Activated gamma-delta T cell treated with anti-CD3 and anti-CD28 coated beads, Interleukin-2, amount 50 U/mL, for 16 hours (primary cell): ENCODE results near the gene NTM.
"Not testable (repeated sequence)": the region's sequence is repeated elsewhere in the genome, so short reads cannot be mapped to it uniquely, and the experiment has no call there.

Experiments used
- DNase-seq: peaks from one replicate; pipeline ENCODE4 v3.0.0-alpha.2; 2020; ENCODE audit warnings: low read depth

Gene NTM

DNA sequence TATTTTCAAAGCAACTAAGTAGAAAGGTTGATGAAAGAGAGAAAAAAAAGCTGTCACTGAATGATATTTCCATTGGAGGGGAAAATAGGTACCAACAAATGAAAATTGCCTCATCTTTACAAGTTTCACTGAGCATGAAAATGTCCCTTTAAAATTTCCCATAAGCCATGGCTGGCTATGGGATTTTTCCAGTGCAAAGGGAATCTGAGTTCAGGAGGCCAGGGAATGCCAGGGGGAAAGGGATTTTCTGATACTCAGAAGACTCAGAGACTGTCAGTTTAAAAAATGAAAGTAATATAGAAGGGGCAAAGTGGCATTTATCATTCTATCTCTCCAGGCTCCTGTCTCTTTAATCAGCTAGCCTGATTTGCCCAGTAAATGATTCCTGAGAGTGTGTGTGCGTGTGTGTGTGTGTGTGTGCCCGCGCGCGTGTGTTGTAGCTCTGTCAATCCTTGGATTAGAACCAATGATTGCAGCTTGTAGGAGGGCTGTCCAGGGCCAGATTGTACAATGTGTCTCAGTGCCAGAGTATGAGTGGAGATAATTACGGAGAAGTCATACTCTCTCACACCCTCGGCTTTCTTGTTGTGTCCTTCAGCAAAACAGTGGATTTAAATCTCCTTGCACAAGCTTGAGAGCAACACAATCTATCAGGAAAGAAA lies at the start of gene NTM:
Gene NTM, plus strand, starts transcription at position 526 of the 662 bp plus-strand sequence.
- DNase-seq, result no peak

DNA sequence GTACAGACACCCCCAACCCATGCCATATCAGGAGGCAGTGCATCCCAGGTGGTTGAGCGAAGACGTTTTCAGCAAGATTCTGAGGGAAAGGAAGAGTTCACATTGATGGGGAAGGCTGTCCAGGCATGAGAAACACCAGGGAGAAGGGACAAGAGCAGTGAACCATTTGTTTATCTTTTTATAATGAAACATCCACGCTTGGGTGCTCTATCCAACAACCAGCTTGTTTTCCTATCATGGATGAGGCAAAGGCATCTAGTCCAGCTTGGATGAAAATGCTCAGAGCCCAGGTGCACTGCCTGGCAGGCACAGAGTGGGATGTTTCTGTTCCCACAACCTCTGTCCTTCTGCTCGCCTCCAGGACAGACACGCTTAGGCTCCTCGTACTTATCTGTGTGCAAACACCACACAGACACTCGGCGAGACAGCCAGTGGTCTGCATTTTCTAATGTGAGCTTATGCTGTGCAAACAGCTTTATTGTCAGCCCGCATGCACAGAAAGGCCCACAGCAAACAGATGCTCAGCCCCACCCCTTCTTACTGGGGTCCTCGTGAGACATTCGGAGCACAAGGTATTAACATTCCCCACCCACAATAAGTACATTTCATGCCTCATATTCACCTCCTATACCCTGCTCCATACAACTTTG lies 45.4 kb upstream of the NTM start:
- DNase-seq, result no peak

DNA sequence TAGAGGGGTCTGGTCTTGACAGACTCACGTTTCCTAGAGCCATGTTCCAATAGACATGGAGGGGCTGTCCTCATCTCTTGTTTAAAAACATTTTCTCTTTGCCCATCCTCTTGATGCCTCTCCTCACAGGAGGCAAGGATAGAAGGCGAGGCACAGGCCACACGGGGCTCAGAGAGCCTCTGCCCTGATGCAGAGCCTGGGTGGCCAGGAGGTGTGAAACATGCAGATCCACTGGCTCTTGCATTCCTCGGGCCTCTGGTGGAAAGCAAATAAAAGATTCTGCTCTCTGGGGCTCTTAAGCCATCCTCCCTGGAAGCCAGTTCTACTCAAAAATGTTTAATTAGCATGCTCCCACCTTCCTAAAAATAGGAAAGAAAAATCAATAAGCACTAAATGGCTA lies 43.6 kb upstream of the NTM start:
- no peak for DNase-seq

DNA sequence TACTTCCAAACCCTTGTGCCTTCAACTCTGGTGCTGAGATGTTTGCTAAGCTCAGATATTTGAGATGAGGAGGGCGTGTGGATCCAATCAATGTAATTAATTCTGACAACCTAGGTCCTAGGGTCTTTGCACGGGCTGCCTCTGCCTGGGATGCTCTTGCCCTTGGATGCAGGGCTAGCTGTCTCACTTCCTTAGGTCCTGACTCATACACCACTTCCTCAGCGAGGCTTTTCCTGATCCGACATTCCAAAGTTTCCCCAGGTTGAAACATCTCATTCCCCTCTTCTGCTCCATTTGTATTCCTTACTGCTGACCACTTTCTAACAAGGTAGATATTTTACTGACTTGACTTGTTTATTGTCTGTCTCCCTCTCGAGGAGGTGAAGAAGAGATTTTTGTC lies 43.0 kb upstream of the NTM start:
- no peak for DNase-seq

DNA sequence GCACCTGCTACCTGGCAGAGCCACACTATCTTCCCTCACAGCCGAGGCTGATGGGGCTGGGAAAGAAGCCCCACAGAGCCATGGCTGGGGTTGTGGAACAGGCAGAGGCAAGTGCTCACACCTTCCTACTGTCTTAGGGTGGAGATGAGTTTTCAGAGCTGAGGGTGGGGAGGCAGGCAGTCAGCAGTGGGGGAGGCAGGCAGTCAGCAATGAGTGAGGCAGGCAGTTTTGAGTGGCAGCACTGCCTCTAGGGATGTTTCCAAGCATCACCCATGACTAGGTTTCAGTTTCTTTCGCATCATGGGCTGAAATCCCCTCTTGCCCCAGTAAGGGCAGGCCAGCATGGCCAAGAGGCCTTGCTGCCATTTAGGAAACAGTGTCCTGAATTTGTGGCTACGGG lies 41.6 kb upstream of the NTM start:
- no peak for DNase-seq

DNA sequence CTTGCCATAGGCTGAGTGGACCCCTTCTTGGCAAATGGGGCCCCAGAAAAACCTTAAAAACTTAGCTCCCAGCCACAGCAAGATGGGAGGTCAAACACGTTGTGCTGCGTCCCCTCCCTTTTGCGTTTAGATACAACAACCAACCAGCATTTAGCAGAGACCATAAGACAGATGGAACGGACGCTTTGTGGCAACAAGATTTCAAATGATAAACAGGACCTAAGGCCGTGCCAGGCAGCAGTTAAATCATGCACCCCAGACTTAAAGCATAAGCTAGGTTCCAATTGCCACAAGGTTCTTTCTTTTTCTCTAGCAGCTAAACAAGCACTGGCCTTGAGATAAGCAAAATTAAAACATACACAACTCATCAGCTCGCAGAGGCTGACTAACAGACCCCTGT lies 39.4 kb upstream of the NTM start:
- no peak for DNase-seq

DNA sequence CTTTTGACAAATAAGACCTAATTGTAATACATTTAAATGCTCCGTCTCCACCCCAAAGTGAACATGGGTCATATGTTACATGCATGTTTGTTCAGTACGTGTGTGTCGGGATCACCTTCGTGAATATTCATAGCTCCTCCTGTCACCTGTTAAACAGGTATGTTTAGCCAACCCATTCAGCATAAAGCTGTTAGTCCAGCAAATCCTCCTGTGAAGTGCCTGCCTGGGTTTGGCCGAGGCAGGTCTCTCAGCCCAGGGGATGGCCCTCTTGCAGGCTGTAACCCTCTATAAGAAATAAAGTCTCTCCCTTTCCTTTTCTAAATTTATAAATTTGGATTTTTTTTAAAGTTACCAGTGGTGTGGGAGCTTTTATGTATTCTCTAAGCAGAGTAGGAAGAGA lies 38.9 kb upstream of the NTM start:
- DNase-seq, result no peak

DNA sequence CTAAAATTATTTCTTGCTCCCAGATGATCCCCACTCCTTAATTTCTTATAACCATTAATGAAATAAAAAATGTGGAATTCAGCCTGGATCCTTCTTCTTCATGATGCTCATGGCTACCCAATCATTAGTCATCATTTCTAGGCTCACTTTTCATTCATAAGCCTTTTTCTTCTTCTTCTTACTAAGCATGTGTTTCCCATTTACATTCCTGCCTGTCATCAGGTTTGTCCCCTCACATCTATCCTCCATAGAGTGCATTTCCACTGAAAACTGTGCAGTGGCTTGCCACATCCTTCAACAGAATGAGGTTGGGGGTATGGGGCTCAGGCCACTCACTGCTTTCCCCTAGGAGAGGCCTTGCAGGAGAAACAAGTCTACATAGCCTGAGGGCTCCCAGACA lies 35.8 kb upstream of the NTM start:
- DNase-seq, result no peak

DNA sequence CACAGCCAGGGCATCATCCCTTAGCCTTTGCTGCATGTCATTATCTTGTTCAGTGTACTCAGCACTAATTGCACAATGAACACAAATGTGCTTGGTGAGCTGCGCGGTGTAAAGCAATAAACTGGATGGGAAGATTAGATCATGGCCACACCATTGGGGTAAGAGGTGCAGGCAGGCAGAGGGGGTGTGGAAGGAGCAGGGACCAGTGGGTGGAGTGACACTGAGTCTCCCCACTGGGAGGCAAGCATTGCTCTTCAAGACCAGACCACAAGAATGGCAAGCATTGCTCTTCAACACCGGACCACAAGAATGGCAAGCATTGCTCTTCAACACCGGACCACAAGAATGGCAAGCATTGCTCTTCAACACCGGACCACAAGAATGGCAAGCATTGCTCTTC lies 28.5 kb upstream of the NTM start:
- DNase-seq, result not testable (repeated sequence)

DNA sequence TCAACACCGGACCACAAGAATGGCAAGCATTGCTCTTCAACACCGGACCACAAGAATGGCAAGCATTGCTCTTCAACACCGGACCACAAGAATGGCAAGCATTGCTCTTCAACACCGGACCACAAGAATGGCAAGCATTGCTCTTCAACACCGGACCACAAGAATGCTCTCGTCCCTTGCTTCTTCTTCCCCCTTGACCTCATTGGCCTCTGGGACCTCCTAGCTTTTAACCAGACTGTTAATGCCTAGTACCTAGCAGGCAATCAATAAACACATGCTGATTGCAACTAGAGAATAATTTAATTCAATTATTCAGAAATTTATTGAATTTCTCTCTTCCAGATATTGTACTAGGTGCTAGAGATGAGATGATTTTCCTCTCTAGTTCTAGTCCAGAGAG lies 28.0 kb upstream of the NTM start:
- not testable (repeated sequence) for DNase-seq

DNA sequence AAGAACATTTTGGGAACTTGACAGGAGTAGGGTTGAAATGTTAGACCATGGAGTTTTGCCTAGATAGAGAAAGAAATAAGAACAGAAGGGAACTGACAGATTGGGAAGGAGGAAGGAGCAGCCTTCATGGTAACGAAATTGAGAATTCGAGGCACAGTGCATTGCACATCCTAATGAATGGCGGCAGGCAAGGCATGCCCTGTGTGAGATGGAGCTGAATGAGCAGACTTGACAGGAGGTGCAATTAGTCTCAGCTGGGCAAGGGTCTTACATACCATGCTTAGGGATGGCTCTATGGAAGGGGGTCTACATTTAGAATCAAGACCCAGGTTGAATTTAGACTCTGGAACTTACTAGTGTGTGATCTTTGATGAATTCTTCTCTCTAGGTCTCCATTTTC lies 25.0 kb upstream of the NTM start:
- DNase-seq, result no peak

DNA sequence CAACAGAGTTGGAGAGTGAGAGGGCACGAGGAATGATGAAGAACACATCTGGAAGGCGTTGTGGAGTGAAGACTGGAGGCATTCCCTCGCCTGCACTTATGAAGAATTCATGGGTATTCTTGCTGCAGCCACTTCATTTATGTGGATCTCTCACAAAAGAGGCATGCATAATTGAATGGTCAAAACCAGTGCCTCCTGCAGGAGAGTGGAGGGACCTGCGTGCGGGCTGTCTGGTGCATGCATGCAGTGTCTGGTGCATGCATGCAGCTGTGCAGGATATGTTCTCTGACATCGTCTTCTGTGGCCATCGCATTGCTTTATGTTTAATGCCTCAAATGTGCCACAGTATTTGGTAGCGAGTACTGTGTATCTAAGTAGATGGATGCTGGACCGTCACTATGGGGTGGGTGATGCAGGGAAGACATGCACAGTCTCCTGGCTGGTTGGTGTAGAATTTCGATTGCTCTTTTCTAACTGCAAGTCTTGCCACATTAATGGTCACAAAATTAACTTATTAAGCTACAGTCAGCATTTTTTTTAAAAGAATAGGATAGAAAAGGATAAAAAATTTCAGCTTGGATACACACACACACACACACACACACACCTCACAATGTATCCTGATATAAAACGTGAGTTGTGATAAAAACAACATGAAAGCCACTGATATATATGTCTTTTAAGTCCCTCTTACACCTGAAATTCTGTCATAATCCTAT lies 20.9 kb upstream of the NTM start:
- DNase-seq, result no peak

DNA sequence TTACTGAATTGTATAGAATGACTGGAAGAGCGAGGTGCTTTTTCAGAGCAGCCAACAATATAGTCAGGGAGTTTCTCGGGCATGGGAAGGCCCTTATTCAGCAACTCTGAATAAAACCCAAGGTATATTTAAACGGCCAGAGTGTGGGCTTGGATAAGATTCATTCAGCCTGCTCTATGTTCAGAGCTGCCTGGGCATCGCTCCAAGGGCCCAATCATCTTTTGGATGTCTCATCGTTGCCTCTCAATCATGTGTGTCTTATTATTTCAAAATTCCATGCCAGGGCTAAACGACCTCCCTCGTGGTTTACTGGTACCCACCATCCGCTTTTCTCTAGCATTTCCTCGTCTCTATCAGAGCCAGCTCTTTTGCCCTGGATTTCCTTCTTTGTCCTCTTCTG lies 19.5 kb upstream of the NTM start:
- no peak for DNase-seq

DNA sequence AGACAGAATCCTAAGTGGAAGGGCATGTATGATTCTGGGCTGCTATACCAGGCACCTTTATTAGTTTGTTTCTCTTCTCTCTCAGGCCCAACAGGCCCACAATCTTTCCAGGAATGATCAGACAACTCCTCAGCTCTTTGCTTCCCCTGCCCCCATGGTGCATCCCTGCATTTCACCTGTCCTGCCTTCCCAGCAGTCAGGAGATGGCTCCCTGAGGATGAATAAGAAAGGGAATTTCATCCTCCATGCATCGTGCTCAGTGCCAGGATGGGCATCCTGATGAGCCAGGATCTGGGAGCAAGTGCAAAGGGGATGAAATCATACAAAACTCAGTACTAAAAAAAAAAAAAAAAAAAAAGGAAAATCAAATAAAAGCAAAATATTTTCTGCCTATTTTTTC lies 18.6 kb upstream of the NTM start:
- DNase-seq, result no peak

DNA sequence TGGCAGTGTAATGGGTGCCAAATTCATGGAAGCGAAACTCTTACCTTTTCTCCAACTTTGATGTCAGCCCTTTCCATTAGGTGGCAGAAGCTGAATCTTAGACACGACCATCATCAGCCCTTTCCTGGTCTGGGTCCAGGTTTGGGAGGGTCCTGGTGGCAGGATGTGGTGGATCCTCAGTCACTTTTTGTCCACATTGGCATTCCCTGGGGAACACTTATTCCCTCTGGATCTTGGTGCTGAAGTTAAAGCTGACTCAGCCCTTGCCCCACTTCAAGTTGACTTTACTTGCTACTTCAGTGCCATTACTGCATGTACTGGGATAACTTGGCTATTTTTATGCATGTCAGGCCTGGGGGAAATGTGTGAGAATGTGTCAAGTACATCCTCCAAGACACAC lies 16.6 kb upstream of the NTM start:
- no peak for DNase-seq

DNA sequence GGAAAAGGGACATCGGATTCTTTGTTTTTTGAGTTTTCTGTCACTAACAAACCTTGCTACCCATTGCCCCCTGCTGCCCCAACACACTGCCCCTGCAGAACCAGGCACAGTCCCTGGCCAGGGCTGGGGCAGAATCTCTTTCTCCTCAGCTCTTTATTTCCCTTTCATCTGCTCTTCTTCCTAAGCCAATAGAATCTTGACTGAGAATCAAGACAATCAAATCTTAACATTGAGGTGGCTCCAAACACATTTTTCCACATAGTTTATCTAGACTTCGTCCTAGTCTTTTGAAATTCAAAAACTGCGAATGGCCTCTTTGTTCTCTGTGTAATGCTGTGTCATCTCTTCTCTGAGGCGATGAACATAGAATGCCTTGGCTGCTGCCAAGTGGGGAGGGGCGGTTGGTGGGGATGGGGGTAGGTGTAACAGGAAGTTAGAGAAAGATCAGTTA lies 16.1 kb upstream of the NTM start:
- no peak for DNase-seq

DNA sequence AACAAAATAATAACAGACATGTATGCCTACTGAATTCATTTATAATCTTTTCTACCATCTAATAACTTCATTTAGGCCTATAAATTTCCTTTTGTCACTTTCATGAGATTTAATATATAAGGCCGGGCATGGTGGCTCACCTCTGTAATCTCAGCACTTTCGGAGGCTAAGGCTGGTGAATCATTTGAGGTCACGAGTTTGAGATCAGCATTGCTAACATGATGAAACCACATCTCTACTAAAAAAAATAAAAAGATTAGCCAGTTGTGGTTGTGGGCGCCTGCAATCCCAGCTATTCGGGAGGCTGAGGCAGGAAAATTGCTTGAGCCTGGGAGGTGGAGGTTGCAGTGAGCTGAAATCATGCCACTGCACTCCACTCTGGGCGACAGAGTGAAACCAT lies 14.2 kb upstream of the NTM start:
- DNase-seq, result no peak

DNA sequence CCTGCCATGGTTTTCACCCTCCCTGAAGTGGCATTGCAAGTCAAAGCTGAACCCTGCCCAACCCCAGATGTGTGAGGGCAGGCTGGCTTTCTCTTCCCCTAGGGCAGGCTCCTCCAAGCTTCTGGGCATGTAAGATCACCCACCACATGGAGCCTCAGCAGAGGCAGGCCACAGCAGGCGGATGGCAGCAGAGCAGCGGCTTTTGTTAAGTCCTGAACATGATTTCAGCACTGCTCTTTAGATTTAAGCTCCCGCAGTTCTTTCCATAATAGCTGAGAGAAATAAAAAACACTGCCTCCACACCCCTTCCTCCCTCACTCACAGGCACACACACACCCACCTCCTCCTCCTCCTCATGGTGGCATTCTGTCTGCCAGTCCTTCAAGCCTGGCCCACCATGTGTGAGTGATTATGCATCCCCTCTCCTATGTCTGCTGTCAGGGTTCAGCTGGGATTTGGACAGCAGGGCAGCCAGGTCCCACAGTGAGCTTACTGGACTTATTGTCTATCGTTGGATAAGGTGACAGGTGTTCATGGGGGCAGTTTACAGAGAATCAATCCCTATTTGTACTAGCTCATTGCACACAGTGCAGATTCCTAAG lies 5.0 kb upstream of the NTM start:
- DNase-seq, result no peak

DNA sequence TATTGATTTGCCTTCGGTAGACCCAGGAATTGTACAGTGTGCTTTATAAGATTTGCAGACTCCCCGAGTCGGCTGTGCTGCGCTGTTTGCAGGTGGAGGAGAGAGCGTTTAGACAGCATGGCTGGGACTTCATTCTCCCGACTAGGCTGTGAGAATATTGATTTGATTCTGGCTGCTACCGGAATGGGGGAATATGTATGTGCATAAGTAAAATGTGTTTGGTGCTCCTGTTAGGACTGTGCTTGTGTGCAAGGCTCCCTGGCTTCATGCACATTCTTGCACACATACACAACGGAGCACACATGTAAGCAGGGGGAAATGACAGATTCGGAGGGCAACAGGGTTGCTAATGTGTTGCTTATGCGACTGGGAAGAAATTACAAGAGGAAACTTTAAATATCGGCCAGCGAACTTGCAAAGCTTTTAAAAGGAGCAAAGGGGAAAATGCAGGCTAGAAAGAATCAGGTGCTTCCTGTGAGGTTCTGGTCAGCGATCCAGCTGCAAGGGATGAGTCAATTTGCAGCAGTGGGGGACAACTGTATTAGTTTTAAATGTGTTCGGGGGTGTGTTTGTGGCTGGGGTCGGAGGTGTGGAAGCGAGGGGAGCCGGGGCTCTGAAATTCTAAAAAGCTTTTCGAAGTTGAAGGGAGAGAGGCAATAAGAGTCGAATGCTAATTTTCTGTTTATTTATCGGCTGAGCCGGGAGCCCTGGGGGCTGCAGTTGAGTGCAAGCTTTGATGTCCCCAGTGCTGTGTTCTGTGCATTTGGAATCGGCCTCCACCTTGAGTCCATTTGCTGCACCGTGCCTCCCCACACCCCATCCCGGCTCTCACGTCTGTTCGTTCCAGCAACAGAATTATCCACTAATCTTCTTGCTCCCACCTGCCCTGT lies 731 bp downstream of the NTM start:
- DNase-seq, result no peak

DNA sequence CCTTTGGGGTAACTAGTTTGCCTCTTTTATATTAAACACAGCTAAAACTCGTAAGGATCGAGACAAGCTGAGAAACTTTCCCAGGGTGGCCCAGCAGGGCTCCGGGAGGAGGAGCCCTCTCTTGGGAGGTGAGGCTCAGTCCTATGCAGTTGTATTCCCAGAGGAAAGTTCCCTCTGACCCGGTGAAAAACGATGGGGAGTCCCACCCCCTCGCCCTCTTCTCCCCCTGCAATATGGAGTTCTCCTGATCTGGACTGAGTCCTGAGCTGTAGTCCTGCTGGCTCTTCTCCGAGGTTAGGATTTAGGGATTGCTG lies 1.3 kb downstream of the NTM start:
- no peak for DNase-seq

DNA sequence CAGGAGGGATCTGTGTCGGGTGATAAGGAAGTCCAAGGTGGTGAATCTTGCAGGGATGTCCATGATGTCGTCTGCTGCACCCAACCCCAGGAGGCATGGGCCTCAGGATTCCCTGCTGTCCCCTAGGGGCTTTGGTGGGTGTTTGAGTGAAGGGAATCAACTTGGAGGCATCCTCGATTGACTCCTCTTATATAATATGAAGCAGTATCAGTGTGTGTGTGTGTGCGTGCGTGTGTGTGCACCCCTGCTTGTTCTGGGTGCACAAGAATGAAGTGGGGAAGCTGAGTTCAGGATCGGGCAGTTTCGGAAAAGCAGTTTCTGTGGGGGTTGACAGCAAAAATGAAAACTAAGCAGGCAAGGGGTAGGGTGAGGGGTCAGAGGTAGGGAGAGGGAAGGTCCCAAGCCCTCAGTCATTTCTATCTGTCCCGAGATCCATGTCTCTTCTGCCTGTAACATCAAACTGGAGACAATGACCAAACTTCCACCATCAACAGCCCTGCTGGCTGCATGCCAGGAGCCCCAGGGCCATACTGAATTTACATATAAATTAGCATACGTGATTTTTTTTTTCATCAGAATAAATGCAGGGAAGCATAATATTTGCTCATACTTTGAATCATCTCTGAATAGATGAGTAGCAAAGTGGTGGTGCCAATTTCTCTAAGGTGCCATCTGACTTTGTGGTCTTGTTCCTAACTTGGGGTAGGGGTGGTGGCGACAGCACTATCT lies 2.0 kb downstream of the NTM start:
- DNase-seq, result no peak
